RWPE2 (cell line): Measurements from ENCODE around the gene LRRC37A3.
A peak's percentile ranks its signal among the peaks of the same experiment; 100 is the strongest.
"Not testable (repeated sequence)": the region's sequence is repeated elsewhere in the genome, so short reads cannot be mapped to it uniquely, and the experiment has no call there.

ENCODE experiments used
- ATAC-seq: fragments of 200-7000 bp; cut with Tn5 transposase; 3 replicates; pipeline ENCODE4 v1.9.1; 2021; ENCODE audit warnings: low read depth
- DNase-seq: peaks from one replicate; pipeline ENCODE4 v3.0.0-alpha.2; 2020; ENCODE audit warnings: low spot score
- H3K27ac ChIP-seq: fragments of 450-650 bp; 2 replicates; pipeline ENCODE4 v1.5.1; 2017; ENCODE audit warnings: mild to moderate bottlenecking; ENCODE audit not compliant: poor library complexity, severe bottlenecking
- H3K27me3 ChIP-seq: fragments of 250-450 bp; sonication (Bioruptor Pico); 2 replicates; pipeline ENCODE4 v1.5.1; 2021; ENCODE audit warnings: mild to moderate bottlenecking, moderate library complexity; ENCODE audit not compliant: insufficient read depth, poor library complexity, severe bottlenecking
- H3K36me3 ChIP-seq: fragments of 250-450 bp; sonication (Bioruptor Pico); 2 replicates; pipeline ENCODE4 v1.5.1; 2020; ENCODE audit warnings: low read depth, mild to moderate bottlenecking, moderate library complexity
- H3K4me1 ChIP-seq: fragments of 250-450 bp; sonication (Bioruptor Pico); 2 replicates; pipeline ENCODE4 v1.5.1; 2021; ENCODE audit warnings: mild to moderate bottlenecking, moderate library complexity; ENCODE audit not compliant: insufficient read depth, poor library complexity, severe bottlenecking
- H3K4me3 ChIP-seq: fragments of 250-450 bp; sonication (Bioruptor Pico); 2 replicates; pipeline ENCODE4 v1.5.1; 2021; ENCODE audit warnings: mild to moderate bottlenecking, moderate library complexity; ENCODE audit not compliant: severe bottlenecking
- H3K9me3 ChIP-seq: fragments of 250-450 bp; sonication (Bioruptor Pico); 2 replicates; pipeline ENCODE4 v1.5.1; 2021; ENCODE audit warnings: mild to moderate bottlenecking, moderate library complexity; ENCODE audit not compliant: severe bottlenecking
- TF ChIP-seq, protein P1 (sequence below): fragments of 450-650 bp; IDR thresholded peaks from one replicate; pipeline ENCODE4 v1.5.1; 2017; ENCODE audit warnings: mild to moderate bottlenecking, moderate library complexity; ENCODE audit not compliant: poor library complexity, severe bottlenecking

Gene LRRC37A3

DNA sequence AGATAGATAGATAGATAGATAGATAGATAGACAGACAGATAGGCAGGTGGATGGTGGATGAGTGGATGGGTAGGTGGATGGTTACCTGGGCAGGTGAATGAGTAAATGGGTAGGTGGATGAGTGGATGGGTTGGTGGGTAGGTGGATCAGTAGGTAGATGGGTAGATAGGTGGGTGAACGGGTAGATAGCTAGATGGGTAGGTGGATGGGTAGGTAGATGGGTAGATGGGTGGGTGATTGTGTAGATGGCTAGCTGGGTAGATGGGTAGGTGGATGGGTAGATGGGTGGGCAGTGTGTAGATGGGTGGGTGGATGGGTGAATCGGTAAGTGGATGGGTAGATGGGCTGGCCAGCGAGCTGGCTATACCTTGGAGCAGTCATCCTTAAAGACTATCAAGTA lies 21.8 kb upstream of the LRRC37A3 start:
- no peak for ATAC-seq
- DNase-seq: no peak
- H3K4me3 ChIP-seq: no peak overlapping the region
- TF ChIP-seq, protein P1, sequence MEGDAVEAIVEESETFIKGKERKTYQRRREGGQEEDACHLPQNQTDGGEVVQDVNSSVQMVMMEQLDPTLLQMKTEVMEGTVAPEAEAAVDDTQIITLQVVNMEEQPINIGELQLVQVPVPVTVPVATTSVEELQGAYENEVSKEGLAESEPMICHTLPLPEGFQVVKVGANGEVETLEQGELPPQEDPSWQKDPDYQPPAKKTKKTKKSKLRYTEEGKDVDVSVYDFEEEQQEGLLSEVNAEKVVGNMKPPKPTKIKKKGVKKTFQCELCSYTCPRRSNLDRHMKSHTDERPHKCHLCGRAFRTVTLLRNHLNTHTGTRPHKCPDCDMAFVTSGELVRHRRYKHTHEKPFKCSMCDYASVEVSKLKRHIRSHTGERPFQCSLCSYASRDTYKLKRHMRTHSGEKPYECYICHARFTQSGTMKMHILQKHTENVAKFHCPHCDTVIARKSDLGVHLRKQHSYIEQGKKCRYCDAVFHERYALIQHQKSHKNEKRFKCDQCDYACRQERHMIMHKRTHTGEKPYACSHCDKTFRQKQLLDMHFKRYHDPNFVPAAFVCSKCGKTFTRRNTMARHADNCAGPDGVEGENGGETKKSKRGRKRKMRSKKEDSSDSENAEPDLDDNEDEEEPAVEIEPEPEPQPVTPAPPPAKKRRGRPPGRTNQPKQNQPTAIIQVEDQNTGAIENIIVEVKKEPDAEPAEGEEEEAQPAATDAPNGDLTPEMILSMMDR: no peak
- H3K9me3 ChIP-seq: no peaks in the 10 kb centered on the region
- H3K27ac ChIP-seq: no peak overlapping the region
- peaks cover 4% of the 10 kb centered on the region for H3K4me1 ChIP-seq
- H3K36me3 ChIP-seq: peaks cover 6% of the 10 kb centered on the region; the same call in 1 of the 2 replicates
- H3K27me3 ChIP-seq: no peaks in the 10 kb centered on the region

DNA sequence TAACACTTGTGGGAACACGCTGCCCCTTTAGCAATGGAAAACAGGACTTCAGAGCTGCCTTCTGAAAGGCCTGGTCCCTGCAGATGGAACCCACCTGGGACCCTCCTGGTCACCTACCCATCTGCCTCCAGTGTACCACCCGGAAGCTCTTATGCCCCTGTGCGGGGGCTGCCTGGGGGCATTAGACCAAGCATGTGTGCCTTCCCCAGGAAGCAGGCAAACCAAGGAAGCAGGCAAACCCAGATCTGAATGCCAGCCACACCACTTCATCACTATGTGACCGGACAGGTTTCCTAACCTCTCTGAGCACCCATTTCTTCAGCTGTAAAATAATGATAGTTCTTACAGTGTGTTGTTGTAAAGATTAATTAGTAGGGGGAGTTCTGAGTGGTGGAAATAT lies 20.8 kb upstream of the LRRC37A3 start:
- Histone ChIP-seq H3K4me3 (no peak overlapping the region), H3K27ac (no peak overlapping the region), H3K27me3 (no peaks in the 10 kb centered on the region), H3K36me3 (peaks cover 6% of the 10 kb centered on the region; the same call in 1 of the 2 replicates), H3K9me3 (no peaks in the 10 kb centered on the region), H3K4me1 (peaks cover 4% of the 10 kb centered on the region)
- ATAC-seq (no peak), DNase-seq (no peak)
- TF ChIP-seq, protein P1: no peak

DNA sequence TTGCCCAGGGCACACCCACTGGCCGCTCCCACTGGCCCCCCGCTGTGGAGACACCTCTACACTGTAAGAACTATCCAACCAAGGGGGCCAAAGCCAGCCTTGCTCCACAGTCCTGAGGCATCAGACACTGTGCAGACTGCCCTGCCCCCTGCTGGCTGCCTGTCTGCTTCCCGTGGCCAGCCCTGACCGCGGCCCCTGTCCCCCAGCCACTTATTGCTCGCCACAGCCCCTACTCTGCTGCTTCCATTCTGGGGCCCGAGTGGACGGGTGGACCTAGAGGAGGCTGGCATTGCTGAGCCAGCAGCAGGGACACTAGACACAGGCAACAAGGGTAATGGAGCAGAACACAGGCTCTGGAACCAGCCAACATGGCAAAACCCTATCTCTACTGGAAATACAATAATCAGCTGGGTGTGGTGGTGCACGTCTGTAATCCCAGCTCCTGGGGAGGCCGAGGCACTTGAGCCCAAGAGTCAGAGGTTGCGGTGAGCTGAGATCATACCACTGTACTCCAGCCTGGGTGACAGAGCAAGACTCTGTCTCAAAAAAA lies 19.7 kb upstream of the LRRC37A3 start:
- Histone ChIP-seq H3K4me3 (no peak overlapping the region), H3K27ac (no peak overlapping the region), H3K9me3 (no peaks in the 10 kb centered on the region), H3K36me3 (peaks cover 6% of the 10 kb centered on the region; the same call in 1 of the 2 replicates), H3K27me3 (no peaks in the 10 kb centered on the region), H3K4me1 (peaks cover 4% of the 10 kb centered on the region)
- DNase-seq (no peak), ATAC-seq (no peak)
- TF ChIP-seq, protein P1: peak; percentile 39

DNA sequence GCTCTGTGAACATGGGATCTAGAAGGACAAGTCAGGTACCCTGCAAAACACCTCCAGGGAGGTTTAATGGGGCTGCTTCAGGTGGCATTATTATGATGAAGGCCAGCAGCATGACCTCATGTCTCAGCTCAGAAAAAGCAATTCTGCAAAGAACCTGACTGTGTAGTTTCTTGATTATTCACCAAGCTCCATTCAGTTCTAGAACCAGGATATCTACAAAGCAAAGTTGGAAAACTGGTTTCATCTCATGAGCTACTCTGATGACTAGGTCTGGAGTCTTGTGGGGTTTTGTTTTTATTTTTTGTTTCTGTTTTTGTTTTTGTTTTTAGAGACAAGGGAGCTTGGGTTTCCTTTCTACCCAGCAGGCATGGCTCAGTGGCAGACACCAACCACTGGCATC lies 19.0 kb upstream of the LRRC37A3 start:
- no peak overlapping the region for H3K27ac ChIP-seq
- DNase-seq (no peak), ATAC-seq (no peak)
- no peaks in the 10 kb centered on the region for H3K9me3 ChIP-seq
- H3K4me3 ChIP-seq: no peak overlapping the region
- peaks cover under 1% of the 10 kb centered on the region for H3K4me1 ChIP-seq
- TF ChIP-seq, protein P1: no peak
- peaks cover 5% of the 10 kb centered on the region; the same call in 1 of the 2 replicates for H3K36me3 ChIP-seq
- no peaks in the 10 kb centered on the region for H3K27me3 ChIP-seq

DNA sequence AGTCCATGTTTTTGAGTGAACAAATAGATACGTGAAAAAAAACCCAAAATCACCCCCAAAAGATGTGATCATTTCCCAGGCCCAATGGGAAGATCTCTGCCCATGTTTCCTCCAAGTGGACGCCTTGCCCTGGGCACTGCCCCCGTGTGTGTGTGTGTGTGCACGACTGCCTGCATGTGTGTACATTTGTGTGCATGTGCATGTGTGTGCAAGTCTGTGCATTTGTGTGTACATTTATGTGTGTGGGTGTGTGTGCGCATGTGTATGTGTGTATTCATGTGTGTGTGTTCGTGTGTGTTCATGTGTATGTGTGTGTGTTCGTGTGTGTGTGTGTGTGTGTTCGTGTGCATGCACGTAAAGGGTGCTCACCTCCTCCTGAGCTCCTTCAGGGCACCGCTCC lies 16.8 kb upstream of the LRRC37A3 start:
- Histone ChIP-seq H3K27me3 (no peaks in the 10 kb centered on the region), H3K4me3 (no peak overlapping the region), H3K36me3 (no peaks in the 10 kb centered on the region), H3K27ac (no peak overlapping the region), H3K9me3 (no peaks in the 10 kb centered on the region), H3K4me1 (no peaks in the 10 kb centered on the region)
- TF ChIP-seq, protein P1: no peak
- DNase-seq: no peak
- no peak for ATAC-seq

DNA sequence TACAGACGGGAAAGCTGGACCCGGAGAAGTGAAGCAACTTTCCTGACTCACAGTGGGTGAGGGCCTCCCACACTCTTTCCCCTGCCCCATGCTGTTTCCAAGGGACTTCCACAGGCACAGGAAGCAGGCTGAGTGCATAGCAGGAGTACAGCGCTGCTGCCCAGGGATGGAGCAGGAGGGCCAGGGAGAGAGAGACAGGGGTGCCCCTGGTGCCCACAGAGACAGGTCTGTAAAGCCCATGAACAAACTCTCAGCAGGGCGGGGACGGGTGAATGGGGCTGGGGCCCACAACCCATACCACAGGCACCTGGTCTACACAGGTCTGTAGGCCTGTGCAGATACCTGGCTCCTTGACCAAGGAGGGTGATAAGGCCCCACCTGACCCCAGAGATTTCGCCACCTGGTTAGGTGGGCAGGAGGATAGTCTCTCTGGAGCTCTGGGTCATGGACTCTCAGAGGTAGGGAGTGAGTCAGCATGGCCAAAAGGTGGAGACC lies 15.1 kb upstream of the LRRC37A3 start:
- H3K4me3 ChIP-seq, H3K27me3 ChIP-seq, DNase-seq, ATAC-seq, H3K27ac ChIP-seq, H3K9me3 ChIP-seq, H3K36me3 ChIP-seq, H3K4me1 ChIP-seq: not testable (repeated sequence)

DNA sequence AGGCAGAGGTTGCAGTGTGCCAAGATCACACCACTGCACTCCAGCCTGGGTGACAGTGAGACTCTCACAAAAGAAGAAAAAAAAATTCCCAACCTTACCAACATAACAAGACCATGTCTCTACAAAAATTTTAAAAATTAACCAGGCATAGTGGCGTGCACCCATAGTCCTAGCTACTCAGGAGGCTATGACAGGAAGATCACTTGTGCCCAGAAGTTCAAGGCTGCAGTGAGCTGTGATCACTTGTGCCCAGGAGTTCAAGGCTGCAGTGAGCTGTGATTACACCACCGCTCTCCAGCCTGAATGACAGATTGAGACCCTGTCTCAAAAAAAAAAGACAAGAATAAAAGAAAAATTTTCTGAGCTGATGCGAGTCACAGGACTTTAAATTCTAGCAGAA lies 13.6 kb upstream of the LRRC37A3 start:
- not testable (repeated sequence) for H3K4me3 ChIP-seq, H3K9me3 ChIP-seq, H3K4me1 ChIP-seq, H3K36me3 ChIP-seq, H3K27me3 ChIP-seq, DNase-seq, H3K27ac ChIP-seq, ATAC-seq
